ENCODE measurements around the gene SLC7A10.

SLC7A10 gene

GRCh38 chr19:33254245-33254824, 28.7 kb upstream of the SLC7A10 start:
- TF ChIP-seq CTCF (IDR thresholded peaks at IDR 0.05; ENCODE audit: low read depth, low read length, missing control alignments) = no peak
- H3K4me3 ChIP-seq (replicated peaks; ENCODE audit: low read depth, low read length) = no peak overlapping the region
- DNase-seq (ENCODE audit: extremely low read depth, low read depth) = no peak

- no peak for DNase-seq (ENCODE audit: extremely low read depth, low read depth)
- TF ChIP-seq CTCF (IDR thresholded peaks at IDR 0.05; ENCODE audit: low read depth, low read length, missing control alignments) = no peak
These were observed 27.3 kb upstream of the SLC7A10 start for GRCh38 chr19:33252971-33253370.

GRCh38 chr19:33252418-33252962, 26.8 kb upstream of the SLC7A10 start:
- H3K4me3 ChIP-seq (replicated peaks; ENCODE audit: low read depth, low read length) = no peak overlapping the region

More at GRCh38 chr19:33252971-33253370, 27.3 kb upstream of the SLC7A10 start:
- no peak overlapping the region for H3K4me3 ChIP-seq (replicated peaks; ENCODE audit: low read depth, low read length)

GRCh38 chr19:33251526-33252090, 26.0 kb upstream of the SLC7A10 start:
- H3K4me3 ChIP-seq (replicated peaks; ENCODE audit: low read depth, low read length) = no peak overlapping the region
- no peak for DNase-seq (ENCODE audit: extremely low read depth, low read depth)
- TF ChIP-seq CTCF (IDR thresholded peaks at IDR 0.05; ENCODE audit: low read depth, low read length, missing control alignments) = no peak

More at GRCh38 chr19:33252418-33252962, 26.8 kb upstream of the SLC7A10 start:
- DNase-seq (ENCODE audit: extremely low read depth, low read depth) = no peak
- no peak for TF ChIP-seq CTCF (IDR thresholded peaks at IDR 0.05; ENCODE audit: low read depth, low read length, missing control alignments)

GRCh38 chr19:33251076-33251475, 25.4 kb upstream of the SLC7A10 start:
- TF ChIP-seq CTCF (IDR thresholded peaks at IDR 0.05; ENCODE audit: low read depth, low read length, missing control alignments) = no peak
- H3K4me3 ChIP-seq (replicated peaks; ENCODE audit: low read depth, low read length) = no peak overlapping the region
- DNase-seq (ENCODE audit: extremely low read depth, low read depth) = no peak

- H3K4me3 ChIP-seq (replicated peaks; ENCODE audit: low read depth, low read length) = no peak overlapping the region
- no peak for DNase-seq (ENCODE audit: extremely low read depth, low read depth)
- no peak for TF ChIP-seq CTCF (IDR thresholded peaks at IDR 0.05; ENCODE audit: low read depth, low read length, missing control alignments)
These were observed 24.9 kb upstream of the SLC7A10 start for GRCh38 chr19:33250500-33250899.
